ENCODE results near the gene MAP3K7.

MAP3K7 gene

GRCh38 chr6:90544081-90544480 is 42.8 kb downstream of the MAP3K7 start:
- Histone ChIP-seq H3K27ac (no peak overlapping the region), H3K4me3 (ENCODE audit: low read depth, low read length) (no peak overlapping the region), H3K27me3 (ENCODE audit: insufficient read depth, low read depth, severe bottlenecking) (no peaks in the 10 kb centered on the region), H3K9me3 (ENCODE audit: severe bottlenecking) (no peaks in the 10 kb centered on the region), H3K36me3 (peaks cover 29% of the 10 kb centered on the region)
- no peak for TF ChIP-seq CTCF (IDR thresholded peaks at IDR 0.05; ENCODE audit: low read depth, low read length)
- DNase-seq = no peak

DNA sequence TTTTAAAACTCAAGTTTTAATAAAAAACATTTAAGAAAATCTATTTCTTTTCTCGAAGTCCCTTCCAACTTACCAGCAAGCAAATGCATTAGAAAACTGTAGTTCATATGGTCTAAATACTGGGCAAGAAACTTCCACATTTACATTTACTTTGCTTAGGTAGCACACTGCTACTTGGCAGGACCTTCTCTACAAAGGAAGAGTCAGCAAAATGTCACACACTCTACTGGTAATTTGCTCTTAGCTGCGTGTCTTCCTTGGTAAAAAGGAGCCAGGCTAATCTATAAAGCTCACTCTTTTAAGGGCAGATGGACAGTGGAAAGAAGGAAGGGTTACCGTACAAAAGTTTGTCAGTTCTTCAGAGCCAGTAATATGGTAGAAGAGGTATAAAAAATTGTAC is 45.7 kb downstream of the MAP3K7 start:
- Histone ChIP-seq H3K27ac (no peak overlapping the region), H3K4me3 (ENCODE audit: low read depth, low read length) (no peak overlapping the region), H3K9me3 (ENCODE audit: severe bottlenecking) (no peaks in the 10 kb centered on the region), H3K36me3 (peaks cover 11% of the 10 kb centered on the region), H3K27me3 (ENCODE audit: insufficient read depth, low read depth, severe bottlenecking) (no peaks in the 10 kb centered on the region)
- no peak for DNase-seq
- no peak for TF ChIP-seq CTCF (IDR thresholded peaks at IDR 0.05; ENCODE audit: low read depth, low read length)

DNA sequence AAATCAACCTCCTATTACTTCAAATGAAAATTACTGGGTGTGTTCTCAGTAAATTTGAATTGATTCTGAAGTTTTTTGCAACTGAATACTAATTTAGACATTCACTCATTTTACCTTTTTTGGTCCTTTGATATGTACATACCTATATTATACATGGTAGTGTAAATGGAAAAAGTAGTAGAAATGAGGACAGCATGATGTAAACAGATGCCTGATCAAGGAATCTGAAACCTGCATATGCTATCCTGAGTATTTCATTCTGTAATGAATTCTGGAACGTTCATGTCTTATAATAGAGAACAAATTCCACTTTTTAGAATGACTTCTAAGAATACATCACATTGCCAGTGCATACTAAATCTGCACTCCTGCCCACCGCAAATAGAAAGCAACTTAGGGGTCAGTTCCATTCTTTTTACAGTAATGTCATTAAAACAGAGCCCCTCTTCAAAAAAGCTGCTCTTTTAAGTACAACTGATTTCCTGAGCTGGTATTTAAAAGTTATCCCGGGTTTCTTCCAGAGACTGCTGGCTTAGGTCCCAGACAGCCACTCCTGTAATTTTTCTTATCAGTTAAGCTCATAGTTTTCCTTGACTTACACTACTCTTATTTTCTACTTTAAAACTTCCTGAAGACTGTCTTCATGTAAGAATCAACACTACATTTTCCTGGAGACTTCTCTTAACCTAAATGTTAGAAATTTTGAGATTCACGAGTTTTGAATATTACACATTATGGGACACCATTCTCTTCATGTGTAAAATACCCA is 48.4 kb downstream of the MAP3K7 start:
- DNase-seq = no peak
- Histone ChIP-seq H3K9me3 (ENCODE audit: severe bottlenecking) (no peaks in the 10 kb centered on the region), H3K4me3 (ENCODE audit: low read depth, low read length) (no peak overlapping the region), H3K36me3 (no peaks in the 10 kb centered on the region), H3K27ac (no peak overlapping the region), H3K27me3 (ENCODE audit: insufficient read depth, low read depth, severe bottlenecking) (no peaks in the 10 kb centered on the region)
- TF ChIP-seq CTCF (IDR thresholded peaks at IDR 0.05; ENCODE audit: low read depth, low read length) = no peak

GRCh38 chr6:90537723-90538258 is 49.1 kb downstream of the MAP3K7 start:
- H3K36me3 ChIP-seq = no peaks in the 10 kb centered on the region
- H3K9me3 ChIP-seq (ENCODE audit: severe bottlenecking) = no peaks in the 10 kb centered on the region
- no peaks in the 10 kb centered on the region for H3K27me3 ChIP-seq (ENCODE audit: insufficient read depth, low read depth, severe bottlenecking)
- H3K27ac ChIP-seq = no peak overlapping the region
- H3K4me3 ChIP-seq (ENCODE audit: low read depth, low read length) = no peak overlapping the region
- DNase-seq = no peak
- TF ChIP-seq CTCF (IDR thresholded peaks at IDR 0.05; ENCODE audit: low read depth, low read length) = no peak

- Histone ChIP-seq H3K9me3 (ENCODE audit: severe bottlenecking) (no peaks in the 10 kb centered on the region), H3K36me3 (no peaks in the 10 kb centered on the region), H3K4me3 (ENCODE audit: low read depth, low read length) (no peak overlapping the region), H3K27me3 (ENCODE audit: insufficient read depth, low read depth, severe bottlenecking) (no peaks in the 10 kb centered on the region), H3K27ac (no peak overlapping the region)
- DNase-seq = no peak
- no peak for TF ChIP-seq CTCF (IDR thresholded peaks at IDR 0.05; ENCODE audit: low read depth, low read length)
Observed at GRCh38 chr6:90537027-90537426, 49.8 kb downstream of the MAP3K7 start.

DNA sequence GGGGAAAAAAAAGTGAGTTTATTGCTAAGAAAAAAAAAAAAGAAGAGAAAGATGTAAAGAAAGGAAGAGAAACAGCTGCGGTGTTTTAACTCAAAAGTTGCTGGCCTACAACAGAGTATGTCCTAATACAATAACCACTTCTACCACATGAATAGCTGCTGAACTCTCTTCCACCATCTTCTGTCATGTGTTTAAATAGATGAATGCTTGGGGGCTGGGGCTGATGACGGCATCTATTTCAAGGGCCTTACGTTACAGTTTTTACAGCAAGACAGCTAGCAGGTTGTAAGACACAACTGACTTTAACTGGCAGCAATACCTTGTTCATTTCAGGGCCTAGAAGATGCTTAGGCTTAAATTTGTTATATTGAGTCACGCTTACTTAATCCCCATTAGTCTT is 50.4 kb downstream of the MAP3K7 start:
- H3K27ac ChIP-seq = no peak overlapping the region
- no peak for TF ChIP-seq CTCF (IDR thresholded peaks at IDR 0.05; ENCODE audit: low read depth, low read length)
- DNase-seq = no peak

More for the DNA sequence above, 50.4 kb downstream of the MAP3K7 start:
- Histone ChIP-seq H3K4me3 (ENCODE audit: low read depth, low read length) (no peak overlapping the region), H3K9me3 (ENCODE audit: severe bottlenecking) (no peaks in the 10 kb centered on the region), H3K36me3 (no peaks in the 10 kb centered on the region), H3K27me3 (ENCODE audit: insufficient read depth, low read depth, severe bottlenecking) (no peaks in the 10 kb centered on the region)

Data from WERI-Rb-1 (cell line).